Measurements from ENCODE around the gene CASP1. TPM values are rescaled to one million over a fixed set of nuclear protein-coding genes. Genes with fewer than 3 reads are reported as not detected.

The CASP1 gene
- total and polyA plus RNA-seq, 12 donors = 4.3 to 35.5 (median 8.2) TPM

GRCh38 chr11:105003151-105003550 lies 31.8 kb downstream of the CASP1 start:
- no peaks in the 10 kb centered on the region for H3K9me3 ChIP-seq
- H3K27me3 ChIP-seq = no peaks in the 10 kb centered on the region
- intact Hi-C loops (cut with DNase I) = no loop called here
- H3K4me1 ChIP-seq = no peaks in the 10 kb centered on the region
- no peak overlapping the region for H3K27ac ChIP-seq
- no peaks in the 10 kb centered on the region for H3K36me3 ChIP-seq
- ATAC-seq = no peak
- DNase-seq = no peak
- no peak for TF ChIP-seq CTCF (IDR thresholded peaks at IDR 0.05)
- H3K4me3 ChIP-seq = no peak overlapping the region
- 85 to 92% methylated on average over 2 of the region's 2 CpGs for WGBS, 2 donors

GRCh38 chr11:105000797-105001196 lies 34.1 kb downstream of the CASP1 start:
- DNase-seq (peak; percentile 5 to 14), ATAC-seq (peak in 2 of 8 donors; percentile 38 to 52)
- H3K27ac ChIP-seq = no peak overlapping the region
- 77 to 82% methylated on average over 7 of the region's 7 CpGs for WGBS, 2 donors
- H3K36me3 ChIP-seq = no peaks in the 10 kb centered on the region
- no peaks in the 10 kb centered on the region for H3K4me1 ChIP-seq
- H3K4me3 ChIP-seq = no peak overlapping the region
- intact Hi-C loops (cut with DNase I) = no loop called here
- peak in 8 of 9 donors; percentile 28 to 74 (median 52) for TF ChIP-seq CTCF (IDR thresholded peaks at IDR 0.05)
- no peaks in the 10 kb centered on the region for H3K9me3 ChIP-seq
- H3K27me3 ChIP-seq = no peaks in the 10 kb centered on the region

GRCh38 chr11:105000167-105000566 lies 34.8 kb downstream of the CASP1 start:
- 88 to 89% methylated on average over 5 of the region's 5 CpGs for WGBS, 2 donors
- TF ChIP-seq CTCF (IDR thresholded peaks at IDR 0.05) = no peak
- Histone ChIP-seq H3K27ac (no peak overlapping the region), H3K4me3 (no peak overlapping the region), H3K36me3 (no peaks in the 10 kb centered on the region), H3K27me3 (no peaks in the 10 kb centered on the region), H3K4me1 (no peaks in the 10 kb centered on the region), H3K9me3 (no peaks in the 10 kb centered on the region)
- no peak for DNase-seq
- intact Hi-C loops (cut with DNase I) = no loop called here
- no peak for ATAC-seq

GRCh38 chr11:104999721-105000120 lies 35.2 kb downstream of the CASP1 start:
- Histone ChIP-seq H3K4me1 (no peaks in the 10 kb centered on the region), H3K27ac (no peak overlapping the region), H3K9me3 (no peaks in the 10 kb centered on the region), H3K27me3 (no peaks in the 10 kb centered on the region), H3K36me3 (no peaks in the 10 kb centered on the region), H3K4me3 (no peak overlapping the region)
- 88 to 97% methylated on average over 1 of the region's 1 CpG for WGBS, 2 donors
- DNase-seq (no peak), ATAC-seq (no peak)
- no peak for TF ChIP-seq CTCF (IDR thresholded peaks at IDR 0.05)
- intact Hi-C loops (cut with DNase I) = loop anchor here in 1 of 10 donors (10.0 kb wide), 1 partner anchor 55 kb away; no protein-coding TSS in a partner anchor

All from heart right ventricle (tissue), 16 donors.